Neural crest cell (in vitro differentiated cells): ENCODE measurements around the gene HDAC4. TPM values are rescaled to one million over a fixed set of nuclear protein-coding genes. Genes with fewer than 3 reads are reported as not detected.

Experiments
- DNase-seq: peaks from one replicate; pipeline ENCODE4 v3.0.0; 2021; ENCODE audit warnings: low read depth, mixed read lengths, low spot score
- H3K27ac Mint-ChIP-seq: one replicate; pipeline ENCODE4 v1.8.0; 2021; ENCODE audit warnings: mild to moderate bottlenecking, mixed read lengths; ENCODE audit not compliant: unreplicated experiment
- H3K27me3 Mint-ChIP-seq: 2 replicates; pipeline ENCODE4 v1.8.0; 2021; ENCODE audit warnings: low read depth, mild to moderate bottlenecking, mixed read lengths
- H3K36me3 Mint-ChIP-seq: 2 replicates; pipeline ENCODE4 v1.8.0; 2021; ENCODE audit warnings: low read depth, mild to moderate bottlenecking, mixed read lengths
- H3K4me1 Mint-ChIP-seq: 2 replicates; pipeline ENCODE4 v1.8.0; 2021; ENCODE audit warnings: mixed read lengths
- H3K4me3 Mint-ChIP-seq: one replicate; pipeline ENCODE4 v1.8.0; 2021; ENCODE audit warnings: mild to moderate bottlenecking, mixed read lengths
- H3K9me3 Mint-ChIP-seq: 2 replicates; pipeline ENCODE4 v1.8.0; 2021; ENCODE audit warnings: mixed read lengths
- total RNA-seq: library from RNA; stranded (reverse); gene quantifications from 2 replicates; pipeline ENCODE4 v1.2.1, GENCODE V29; 2021
- TF ChIP-seq, protein P1 (sequence below): fragments of 200-600 bp; sonication (generic); conservative IDR thresholded peaks from 2 replicates; pipeline ENCODE4 v1.5.0; 2021; ENCODE audit warnings: antibody characterized with exemption, mild to moderate bottlenecking

The HDAC4 gene
- total RNA-seq, 1 donor from 2014 or later = 52.1 TPM

DNA sequence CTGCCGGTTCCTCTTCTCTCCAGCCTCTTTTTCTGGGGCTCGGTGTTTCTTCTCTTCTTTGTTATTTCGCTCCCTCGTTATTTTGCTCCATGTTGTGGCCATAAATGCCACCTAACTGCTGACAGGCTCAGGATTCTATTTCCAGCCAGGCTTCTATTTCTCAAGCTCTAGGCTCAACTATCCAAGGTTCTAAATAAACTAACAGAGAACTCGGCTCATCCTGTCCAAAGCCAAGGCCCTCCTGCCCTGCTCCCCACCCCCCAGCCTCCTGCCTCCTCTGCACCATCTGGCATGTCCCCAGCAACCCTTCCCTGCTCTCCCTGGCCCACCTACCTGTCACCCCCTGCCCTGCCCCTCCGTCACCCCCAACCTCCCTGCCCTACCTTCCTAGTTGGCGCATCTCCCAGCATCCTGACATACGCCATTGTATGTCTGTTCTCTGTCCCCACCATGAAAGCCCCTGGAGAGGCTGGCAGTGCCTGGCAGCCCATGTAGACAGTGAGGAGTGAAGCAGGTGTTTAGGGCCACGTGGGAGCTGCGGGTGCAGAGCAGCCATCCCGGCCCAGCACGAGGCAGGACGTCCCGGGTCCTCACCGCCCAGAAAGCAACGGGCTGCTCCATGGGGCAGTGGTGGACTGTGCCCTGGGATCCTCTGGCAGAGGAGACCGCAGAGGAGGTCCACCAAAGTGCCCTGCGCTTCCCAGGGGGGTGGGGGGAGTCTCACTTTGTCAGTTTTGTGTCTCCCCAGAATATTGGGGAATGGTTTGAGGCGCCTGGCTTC lies 366.1 kb downstream of the HDAC4 start:
- Mint-ChIP-seq H3K4me3 (no peak overlapping the region), H3K27ac (no peak overlapping the region), H3K9me3 (no peaks in the 10 kb centered on the region), H3K36me3 (no peaks in the 10 kb centered on the region), H3K27me3 (peaks cover 3% of the 10 kb centered on the region), H3K4me1 (peaks cover 8% of the 10 kb centered on the region)
- TF ChIP-seq, protein P1, sequence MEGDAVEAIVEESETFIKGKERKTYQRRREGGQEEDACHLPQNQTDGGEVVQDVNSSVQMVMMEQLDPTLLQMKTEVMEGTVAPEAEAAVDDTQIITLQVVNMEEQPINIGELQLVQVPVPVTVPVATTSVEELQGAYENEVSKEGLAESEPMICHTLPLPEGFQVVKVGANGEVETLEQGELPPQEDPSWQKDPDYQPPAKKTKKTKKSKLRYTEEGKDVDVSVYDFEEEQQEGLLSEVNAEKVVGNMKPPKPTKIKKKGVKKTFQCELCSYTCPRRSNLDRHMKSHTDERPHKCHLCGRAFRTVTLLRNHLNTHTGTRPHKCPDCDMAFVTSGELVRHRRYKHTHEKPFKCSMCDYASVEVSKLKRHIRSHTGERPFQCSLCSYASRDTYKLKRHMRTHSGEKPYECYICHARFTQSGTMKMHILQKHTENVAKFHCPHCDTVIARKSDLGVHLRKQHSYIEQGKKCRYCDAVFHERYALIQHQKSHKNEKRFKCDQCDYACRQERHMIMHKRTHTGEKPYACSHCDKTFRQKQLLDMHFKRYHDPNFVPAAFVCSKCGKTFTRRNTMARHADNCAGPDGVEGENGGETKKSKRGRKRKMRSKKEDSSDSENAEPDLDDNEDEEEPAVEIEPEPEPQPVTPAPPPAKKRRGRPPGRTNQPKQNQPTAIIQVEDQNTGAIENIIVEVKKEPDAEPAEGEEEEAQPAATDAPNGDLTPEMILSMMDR = no peak
- DNase-seq = no peak

DNA sequence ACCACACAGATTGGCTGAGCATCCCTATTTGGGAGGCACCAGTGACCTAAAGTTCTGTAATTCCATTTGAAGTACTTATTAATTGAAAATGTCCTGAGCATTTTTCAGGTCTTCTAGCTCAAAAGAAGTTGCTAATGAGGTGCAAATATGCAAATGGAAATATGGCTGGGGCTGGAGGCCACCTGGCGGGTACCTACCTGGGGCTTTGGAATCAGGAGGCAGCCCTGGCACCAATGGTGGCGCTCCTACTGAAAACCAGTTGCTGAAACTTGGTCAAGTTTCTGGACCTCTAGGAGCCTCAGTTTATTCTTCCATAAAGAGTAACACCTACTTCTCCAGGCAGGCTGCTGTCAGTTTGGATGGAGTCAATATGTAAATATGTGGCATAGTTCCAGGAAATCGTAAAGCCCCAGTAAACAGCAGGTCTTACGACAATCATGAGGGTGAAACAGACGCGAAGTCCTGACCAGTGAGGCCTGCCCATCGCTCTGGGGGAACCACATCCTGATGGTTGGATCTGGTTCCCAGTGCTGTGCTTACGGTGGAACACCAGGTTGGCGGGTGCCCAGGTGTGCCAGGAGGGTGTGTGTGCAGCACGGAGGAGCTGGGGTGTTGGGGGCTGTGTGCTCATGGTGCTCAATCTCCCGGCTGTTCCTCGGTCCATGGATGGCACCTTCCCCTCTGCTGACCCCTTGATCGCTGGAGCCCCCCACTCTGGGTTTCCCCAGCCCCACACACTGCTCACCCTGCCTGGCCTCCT lies 366.8 kb downstream of the HDAC4 start:
- Mint-ChIP-seq H3K27me3 (peaks cover 3% of the 10 kb centered on the region), H3K4me1 (peaks cover under 1% of the 10 kb centered on the region), H3K9me3 (no peaks in the 10 kb centered on the region), H3K36me3 (no peaks in the 10 kb centered on the region), H3K4me3 (no peak overlapping the region), H3K27ac (no peak overlapping the region)
- no peak for DNase-seq
- TF ChIP-seq, protein P1 = no peak

DNA sequence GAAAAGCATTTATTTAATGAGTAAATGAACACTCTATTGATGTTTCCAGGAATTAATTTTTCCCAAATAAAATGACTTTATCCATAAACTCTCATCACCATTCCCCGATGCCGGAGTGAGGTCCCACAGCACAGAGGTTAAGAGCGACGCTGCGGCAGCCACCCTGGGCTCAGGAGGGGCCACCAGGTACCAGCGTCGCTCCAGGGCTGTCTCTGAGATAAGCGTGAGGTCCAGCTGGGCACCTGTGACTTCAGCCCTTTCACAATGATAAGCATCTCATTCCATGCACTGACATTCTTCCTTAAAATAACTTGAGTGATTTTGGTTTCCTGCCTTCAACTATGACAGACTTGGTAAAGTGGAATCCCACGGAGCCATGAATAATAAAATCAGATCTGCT lies 370.9 kb downstream of the HDAC4 start:
- TF ChIP-seq, protein P1 = no peak
- DNase-seq = no peak
- Mint-ChIP-seq H3K4me1 (peaks cover 9% of the 10 kb centered on the region), H3K27me3 (peaks cover 3% of the 10 kb centered on the region), H3K9me3 (no peaks in the 10 kb centered on the region), H3K4me3 (no peak overlapping the region), H3K27ac (no peak overlapping the region), H3K36me3 (no peaks in the 10 kb centered on the region)

DNA sequence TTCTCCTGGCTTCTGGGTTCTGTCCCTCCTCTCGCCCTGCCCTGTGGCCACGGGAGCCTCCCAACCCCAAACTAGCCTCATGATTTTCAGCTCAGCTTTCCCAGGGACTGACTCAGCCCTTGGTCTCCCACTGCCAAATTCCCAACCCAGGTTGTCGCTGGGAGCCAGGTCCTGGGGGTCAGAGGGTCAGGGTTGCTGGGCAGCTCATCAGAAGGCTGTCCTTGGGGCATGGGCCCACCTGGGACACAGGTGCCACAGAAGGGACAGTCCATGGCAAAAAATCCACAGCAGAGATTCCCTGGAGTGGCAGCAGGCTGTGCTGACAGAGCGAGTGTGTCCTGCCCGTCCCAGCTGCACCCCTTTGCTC lies 372.6 kb downstream of the HDAC4 start:
- Mint-ChIP-seq H3K27ac (no peak overlapping the region), H3K4me3 (no peak overlapping the region)

DNA sequence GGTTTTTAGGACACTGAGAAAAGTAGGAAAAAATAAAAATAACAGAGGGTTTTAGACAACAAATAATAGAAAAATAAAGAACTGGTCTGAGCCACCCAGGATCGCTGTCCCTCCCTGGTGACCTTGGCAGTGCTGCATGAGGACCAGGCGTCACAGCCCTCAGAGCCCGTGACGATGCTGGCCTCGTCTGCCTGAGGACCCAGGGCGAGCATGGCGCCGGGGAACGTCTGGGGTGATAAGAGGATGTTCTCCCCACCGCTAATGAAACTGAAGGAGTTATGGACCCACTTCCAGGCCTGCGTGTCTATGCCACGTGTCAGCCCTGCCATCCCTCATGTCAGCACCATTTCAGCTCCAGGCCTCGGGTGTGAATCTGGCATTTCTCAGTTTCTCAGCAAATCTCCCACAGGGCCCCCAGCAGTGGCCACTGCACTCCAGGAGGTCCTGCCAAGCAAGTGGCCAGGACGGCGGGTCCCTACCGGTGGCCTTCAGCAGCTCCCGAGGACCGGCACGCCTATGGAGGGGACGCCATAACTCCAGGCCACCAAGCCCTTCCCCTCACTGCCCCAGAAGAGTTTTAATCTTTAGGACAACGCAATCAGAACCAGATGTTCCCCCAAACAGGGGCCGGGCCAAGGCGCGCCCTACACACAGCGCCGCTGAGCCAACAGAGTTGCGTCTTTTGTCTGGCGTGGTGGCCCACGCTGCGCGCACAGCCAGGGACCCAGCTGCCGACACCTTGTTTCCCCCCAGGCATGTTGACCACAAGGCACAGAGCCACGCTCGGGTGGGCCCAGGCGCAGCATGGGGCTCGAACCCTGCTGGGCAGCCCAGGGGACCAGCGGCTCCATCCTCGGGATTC lies 373.2 kb downstream of the HDAC4 start:
- no peak for DNase-seq
- Mint-ChIP-seq H3K4me1 (peaks cover 9% of the 10 kb centered on the region), H3K27me3 (peaks cover 3% of the 10 kb centered on the region), H3K27ac (no peak overlapping the region), H3K36me3 (no peaks in the 10 kb centered on the region), H3K9me3 (no peaks in the 10 kb centered on the region), H3K4me3 (no peak overlapping the region)
- TF ChIP-seq, protein P1 = no peak

More for the DNA sequence above, 372.6 kb downstream of the HDAC4 start:
- H3K9me3 Mint-ChIP-seq = no peaks in the 10 kb centered on the region
- H3K27me3 Mint-ChIP-seq = peaks cover 3% of the 10 kb centered on the region
- H3K4me1 Mint-ChIP-seq = peaks cover 9% of the 10 kb centered on the region
- no peak for DNase-seq
- TF ChIP-seq, protein P1 = no peak
- H3K36me3 Mint-ChIP-seq = no peaks in the 10 kb centered on the region
